ENCODE results near the gene SPSB2.
A peak's percentile ranks its signal among the peaks of the same experiment; 100 is the strongest.
"Not testable (repeated sequence)": the region's sequence is repeated elsewhere in the genome, so short reads cannot be mapped to it uniquely, and the experiment has no call there.

Gene SPSB2, protein sequence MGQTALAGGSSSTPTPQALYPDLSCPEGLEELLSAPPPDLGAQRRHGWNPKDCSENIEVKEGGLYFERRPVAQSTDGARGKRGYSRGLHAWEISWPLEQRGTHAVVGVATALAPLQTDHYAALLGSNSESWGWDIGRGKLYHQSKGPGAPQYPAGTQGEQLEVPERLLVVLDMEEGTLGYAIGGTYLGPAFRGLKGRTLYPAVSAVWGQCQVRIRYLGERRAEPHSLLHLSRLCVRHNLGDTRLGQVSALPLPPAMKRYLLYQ

DNA sequence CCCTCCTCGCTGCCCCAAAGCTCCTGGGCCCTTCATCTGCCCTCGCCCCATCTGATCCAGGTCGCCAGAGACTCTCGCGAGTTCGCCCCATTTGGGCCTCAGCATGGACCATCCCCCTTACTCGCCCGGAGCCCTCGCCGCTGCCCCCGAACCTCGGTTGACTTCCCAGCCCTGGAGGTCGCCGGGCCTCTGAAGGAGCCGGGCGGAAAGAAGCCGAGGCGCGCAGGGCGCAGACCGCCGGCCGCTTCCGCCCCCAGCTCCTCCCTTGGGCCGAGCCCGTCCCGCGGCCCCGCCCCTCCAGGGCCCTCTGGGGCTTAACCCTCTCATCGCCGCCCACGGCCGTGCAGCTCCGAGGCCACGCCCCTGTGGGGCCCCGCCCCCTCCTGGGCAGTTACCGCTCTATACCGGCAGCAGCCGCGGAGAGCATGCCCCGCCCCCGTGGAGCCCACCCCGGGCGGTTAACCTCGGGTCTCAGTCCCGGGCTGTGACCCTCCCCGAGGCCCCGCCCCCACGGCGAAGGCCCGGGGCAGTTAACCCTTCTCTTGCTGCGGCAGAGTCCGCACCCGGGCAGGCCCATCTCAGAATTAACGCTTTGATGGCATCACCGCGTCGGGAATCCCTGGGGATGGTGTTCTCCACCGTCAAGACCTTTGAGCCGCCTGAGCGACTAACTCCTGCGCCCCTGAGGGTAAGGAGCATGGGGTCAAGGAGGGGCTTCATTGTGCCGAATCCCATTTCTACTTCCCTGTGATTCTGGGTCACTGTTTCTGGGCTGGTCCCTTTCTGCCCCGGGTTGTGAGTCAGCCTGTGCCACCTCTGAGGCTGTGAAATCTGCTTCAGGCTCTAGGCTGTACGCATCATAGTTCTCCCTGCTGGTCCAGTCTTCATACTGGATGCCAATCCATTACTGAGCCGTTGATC, at the start of gene SPSB2:
Gene SPSB2, minus strand, starts transcription at position 210 of the 921 bp plus-strand sequence. CDS start 402 bp downstream, outside the sequence.
- peak; percentile 99 for DNase-seq

DNA sequence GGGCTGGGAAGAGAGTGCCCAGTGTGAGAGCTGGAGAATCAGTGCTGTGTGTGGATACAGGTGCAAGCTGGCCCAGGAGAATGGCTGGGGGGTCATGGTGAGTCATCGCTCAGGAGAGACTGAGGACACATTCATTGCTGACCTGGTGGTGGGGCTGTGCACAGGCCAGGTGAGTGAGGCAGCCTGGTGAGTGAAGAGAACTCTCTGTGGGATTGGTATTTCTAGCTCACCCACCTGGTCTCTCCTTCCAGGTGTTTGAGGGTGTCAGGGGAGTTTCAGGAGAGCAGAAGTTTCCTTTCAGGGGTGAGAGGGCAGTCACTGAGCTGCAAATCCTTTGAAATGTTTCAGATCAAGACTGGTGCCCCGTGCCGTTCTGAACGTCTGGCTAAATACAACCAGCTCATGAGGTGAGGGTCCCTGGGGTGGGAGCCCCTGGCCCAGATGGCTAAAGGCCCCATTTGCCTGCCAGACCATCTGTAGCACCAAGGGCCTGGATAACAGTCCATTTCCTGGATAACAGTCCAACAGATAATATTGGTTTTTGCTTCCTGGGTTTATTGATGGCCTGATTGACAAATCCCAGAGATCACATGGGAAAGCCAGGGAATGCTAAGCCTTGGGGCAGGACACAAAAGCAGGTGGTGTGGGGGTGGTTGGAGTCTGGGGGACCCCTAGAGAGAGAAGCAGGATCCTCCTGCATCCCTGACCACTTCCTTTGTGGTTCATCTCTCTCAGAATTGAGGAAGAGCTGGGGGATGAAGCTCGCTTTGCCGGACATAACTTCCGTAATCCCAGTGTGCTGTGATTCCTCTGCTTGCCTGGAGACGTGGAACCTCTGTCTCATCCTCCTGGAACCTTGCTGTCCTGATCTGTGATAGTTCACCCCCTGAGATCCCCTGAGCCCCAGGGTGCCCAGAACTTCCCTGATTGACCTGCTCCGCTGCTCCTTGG, 49.2 kb upstream of the SPSB2 start:
- DNase-seq, result no peak

DNA sequence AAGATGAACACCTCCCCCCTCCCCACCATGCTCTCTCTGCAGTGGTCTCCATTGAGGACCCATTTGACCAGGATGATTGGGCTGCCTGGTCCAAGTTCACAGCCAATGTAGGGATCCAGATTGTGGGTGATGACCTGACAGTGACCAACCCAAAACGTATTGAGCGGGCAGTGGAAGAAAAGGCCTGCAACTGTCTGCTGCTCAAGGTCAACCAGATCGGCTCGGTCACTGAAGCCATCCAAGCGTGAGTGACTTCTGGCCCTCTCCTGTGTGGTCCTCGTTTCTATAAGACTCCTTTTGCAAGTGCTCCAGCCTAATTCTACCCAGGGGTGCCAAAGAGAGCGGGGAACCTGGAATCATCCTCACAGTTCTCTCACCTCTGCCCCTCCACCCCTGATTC, 48.4 kb upstream of the SPSB2 start:
- no peak for DNase-seq

DNA sequence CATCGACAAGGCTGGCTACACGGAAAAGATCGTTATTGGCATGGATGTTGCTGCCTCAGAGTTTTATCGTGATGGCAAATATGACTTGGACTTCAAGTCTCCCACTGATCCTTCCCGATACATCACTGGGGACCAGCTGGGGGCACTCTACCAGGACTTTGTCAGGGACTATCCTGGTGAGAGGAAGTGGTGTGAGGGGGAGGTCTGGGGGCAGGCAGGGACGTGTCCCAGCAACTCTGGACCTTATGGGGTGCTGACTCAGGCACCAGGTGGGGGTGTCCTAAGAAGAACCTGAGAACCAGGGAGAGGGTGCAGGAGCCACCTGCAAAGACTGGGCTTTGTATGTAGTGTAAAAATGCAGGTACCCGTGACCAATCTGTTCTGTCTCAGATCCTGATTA, 46.5 kb upstream of the SPSB2 start:
- no peak for DNase-seq

DNA sequence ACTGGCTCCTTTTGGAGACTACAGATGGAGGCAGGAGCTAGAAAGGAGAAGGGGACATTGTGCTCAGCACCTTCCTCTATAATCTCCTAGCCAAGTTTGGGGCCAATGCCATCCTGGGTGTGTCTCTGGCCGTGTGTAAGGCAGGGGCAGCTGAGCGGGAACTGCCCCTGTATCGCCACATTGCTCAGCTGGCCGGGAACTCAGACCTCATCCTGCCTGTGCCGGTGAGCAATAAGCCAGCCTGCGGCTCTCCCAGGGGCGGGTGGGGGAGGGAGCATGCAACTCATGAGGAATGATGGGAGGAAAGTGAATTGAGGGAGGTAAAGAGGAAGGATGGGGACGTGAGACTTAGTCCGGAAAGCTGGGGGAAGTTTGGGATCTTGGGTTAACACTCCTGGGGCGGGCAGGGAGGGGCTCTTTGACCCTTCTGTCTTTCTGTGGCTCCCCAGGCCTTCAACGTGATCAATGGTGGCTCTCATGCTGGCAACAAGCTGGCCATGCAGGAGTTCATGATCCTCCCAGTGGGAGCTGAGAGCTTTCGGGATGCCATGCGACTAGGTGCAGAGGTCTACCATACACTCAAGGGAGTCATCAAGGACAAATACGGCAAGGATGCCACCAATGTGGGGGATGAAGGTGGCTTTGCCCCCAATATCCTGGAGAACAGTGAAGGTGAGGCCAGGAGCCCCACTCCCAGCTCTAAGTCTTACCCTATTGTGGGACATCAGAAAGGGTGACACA, 44.6 kb upstream of the SPSB2 start:
- no peak for DNase-seq

DNA sequence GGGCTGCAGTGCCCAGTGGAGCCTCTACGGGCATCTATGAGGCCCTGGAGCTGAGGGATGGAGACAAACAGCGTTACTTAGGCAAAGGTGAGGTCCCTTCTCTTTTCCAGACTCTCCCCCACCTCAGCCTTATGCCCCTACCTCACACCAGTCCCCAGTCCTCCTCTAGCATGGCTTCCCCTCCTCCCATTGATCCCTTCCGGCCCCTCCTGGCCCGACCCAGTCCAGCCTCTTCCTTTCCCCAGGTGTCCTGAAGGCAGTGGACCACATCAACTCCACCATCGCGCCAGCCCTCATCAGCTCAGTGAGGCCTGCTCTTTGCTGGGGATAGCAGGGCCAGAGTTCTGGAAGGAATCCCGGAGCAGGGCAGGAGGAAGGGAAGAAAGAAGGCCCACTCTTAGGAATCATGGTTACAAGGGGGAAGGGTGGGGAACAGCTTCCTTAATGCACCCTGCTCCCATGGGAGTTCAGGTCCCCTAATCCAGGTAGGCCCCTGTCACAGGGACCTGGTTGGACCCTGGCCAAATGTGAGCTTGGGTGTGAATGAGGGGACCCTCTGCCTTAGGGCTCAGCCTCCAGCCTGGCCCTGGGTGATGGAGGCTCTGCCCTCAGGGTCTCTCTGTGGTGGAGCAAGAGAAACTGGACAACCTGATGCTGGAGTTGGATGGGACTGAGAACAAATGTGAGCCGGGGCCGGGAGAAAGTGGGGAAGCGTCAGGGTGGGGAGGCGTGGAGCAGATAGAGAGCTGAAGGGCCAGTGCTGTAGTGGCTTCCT, 43.5 kb upstream of the SPSB2 start:
- no peak for DNase-seq

DNA sequence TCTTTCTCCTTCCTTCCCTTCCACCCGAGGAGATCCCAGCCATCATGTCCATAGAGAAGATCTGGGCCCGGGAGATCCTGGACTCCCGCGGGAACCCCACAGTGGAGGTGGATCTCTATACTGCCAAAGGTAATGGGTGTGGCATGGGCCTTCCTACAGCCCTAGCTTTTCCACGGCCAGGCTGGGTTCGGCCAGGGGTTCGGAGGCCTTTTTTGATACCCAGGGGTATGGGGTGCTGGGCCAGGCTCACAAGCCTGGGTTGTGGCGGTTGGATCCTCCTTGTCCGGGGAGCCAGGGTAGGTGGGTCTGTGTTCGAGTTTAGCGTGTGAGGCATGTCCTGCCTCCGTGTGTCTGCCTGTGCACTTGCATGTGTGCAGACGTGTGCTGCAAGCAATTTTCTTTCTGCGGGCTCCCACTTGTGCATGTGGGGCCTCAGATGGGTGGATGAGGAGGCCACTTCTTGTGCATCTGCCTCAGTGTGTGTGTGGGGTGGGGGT, 42.7 kb upstream of the SPSB2 start:
- no peak for DNase-seq

DNA sequence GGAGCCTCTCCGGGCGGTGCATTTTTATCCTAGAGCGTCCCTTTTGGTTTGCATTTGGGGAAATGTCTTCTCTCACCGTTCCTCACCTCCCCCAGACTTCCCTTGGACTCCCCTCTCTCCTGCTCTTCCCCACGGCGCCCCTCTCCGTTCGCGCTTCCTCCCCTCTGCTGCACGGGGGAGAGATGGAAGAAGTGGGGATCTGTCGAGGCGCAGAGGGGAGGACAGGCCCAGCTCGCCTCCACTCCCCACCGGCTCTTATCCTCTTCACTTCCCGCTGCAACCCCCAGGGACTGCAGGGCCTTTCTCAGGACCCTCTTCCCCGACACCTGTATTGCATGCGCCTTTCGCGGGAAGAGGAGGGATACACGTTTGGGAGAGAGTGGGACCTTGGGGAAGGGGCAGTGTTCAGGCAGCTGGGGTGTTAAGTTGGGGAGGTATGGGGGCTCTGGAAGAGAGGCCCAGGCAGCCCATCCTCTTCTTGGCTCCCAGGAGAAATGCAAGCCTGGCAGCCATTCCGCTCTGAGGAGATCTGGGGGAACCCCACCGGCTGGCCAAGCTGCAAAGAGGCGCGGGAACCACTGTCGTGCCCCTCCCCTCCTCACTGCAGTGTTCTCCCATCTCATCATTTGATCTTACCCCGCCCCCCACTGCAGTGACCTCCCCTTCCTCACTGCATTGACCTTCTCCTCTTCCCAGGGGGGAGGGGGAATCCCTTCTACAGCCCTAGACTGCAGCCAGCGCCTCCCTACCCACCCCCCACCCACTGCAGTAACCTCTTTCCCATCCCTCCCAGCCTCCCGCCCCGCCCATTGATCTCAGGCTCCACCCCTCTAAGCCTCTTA, 42.1 kb upstream of the SPSB2 start:
- DNase-seq, result no peak

DNA sequence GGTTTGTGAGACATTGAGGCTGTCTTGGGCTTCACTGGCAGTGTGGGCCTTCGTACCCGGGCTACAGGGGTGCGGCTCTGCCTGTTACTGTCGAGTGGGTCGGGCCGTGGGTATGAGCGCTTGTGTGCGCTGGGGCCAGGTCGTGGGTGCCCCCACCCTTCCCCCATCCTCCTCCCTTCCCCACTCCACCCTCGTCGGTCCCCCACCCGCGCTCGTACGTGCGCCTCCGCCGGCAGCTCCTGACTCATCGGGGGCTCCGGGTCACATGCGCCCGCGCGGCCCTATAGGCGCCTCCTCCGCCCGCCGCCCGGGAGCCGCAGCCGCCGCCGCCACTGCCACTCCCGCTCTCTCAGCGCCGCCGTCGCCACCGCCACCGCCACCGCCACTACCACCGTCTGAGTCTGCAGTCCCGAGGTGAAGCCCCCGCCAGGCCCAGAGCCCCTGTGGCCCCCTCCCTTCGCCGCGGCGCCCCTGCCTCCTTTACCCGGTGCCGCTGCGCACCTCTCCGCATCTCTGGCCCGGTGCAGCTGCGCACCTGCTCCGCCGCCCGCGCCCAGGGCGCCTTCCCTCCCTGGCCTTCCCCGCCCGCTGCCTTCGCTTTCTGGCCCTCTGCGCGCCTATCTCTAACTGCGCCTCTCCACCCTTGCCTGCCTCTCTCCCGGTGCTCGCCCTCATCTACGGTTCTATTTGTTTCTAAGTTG, 41.3 kb upstream of the SPSB2 start, which contains the start of gene ENO2:
Gene ENO2, plus strand, starts transcription at position 335 of the 701 bp plus-strand sequence. CDS start 1,253 bp downstream, outside the sequence.
- DNase-seq, result peak; percentile 49

DNA sequence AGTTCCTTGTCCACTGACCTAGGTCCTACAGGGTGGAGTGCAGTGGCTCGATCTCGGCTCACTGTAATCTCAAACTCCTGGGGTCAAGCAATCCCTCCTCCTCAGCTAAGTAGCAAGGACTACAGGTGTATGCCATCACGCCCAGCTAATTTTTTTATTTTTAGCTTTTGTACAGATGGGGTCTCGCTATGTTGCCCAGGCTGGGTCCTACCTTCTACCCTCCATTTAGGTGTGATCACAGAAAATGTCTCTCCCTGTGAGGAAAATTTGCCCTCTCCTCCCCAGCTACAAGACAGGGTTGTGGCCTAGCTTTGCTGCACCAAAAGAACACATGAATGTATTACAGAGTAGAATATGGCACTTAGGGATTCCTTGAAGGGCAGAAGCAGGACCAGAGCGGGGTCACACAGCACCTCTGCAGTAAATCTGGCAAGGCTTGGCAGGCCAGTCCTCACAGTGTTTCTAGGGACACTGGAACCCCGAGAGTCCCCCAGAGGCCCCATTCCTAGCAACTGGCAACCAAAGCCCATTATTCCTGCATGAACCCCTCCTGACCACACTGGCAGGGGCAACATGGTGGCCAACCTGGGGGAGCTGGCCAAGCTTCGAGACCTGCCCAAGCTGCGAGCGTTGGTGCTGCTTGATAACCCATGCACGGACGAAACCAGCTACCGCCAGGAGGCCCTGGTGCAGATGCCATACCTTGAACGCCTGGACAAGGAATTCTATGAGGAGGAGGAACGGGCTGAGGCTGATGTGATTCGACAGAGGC, 39.2 kb upstream of the SPSB2 start:
- DNase-seq, result no peak

DNA sequence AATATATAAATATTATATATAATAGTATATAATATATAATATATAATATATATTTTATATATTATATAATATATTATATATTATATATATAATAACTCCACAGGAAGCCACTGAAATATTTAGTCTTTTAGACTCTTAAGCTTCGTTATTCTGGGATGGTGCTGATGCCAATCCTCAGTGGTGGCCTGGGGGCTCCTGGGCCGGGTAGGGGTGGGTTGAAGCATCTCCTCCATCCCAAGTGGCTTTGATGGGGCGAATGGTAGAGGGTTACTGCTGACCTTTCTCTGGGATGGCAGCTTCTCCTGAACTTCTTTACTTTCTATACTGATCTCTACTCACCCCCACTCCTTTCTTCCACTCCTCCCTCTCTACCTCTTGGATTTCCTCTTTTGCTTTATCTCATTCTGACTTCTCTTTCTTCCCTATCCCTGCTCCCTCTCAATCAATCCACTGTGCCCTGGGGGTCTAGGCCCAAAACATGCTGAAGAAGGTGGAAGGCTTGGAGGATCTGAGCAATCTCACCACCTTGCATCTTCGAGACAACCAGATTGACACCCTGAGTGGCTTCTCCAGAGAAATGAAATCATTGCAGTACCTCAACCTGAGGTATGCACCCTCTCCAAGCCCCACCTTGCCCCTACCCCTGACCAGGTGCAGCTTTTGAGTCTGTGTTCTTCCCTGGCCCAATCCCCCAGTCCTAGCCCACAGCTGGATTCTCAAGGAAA, 36.5 kb upstream of the SPSB2 start:
- no peak for DNase-seq

DNA sequence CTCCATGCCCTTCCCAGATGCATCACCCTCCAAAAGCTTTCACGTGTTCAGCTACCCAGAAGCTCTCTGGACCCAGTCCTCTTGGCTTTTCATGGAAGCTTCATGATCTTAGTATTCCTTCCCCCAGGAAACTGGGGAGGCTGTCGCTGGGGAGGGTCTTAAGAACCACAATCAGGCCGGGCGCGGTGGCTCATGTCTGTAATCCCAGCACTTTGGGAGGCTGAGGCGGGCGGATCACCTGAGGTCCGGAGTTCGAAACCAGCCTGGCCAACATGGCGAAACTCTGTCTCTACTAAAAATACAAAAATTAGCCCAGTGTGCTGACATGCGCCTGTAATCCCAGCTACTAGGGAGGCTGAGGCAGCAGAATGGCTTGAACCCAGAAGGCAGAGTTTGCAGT, 35.0 kb upstream of the SPSB2 start:
- not testable (repeated sequence) for DNase-seq

DNA sequence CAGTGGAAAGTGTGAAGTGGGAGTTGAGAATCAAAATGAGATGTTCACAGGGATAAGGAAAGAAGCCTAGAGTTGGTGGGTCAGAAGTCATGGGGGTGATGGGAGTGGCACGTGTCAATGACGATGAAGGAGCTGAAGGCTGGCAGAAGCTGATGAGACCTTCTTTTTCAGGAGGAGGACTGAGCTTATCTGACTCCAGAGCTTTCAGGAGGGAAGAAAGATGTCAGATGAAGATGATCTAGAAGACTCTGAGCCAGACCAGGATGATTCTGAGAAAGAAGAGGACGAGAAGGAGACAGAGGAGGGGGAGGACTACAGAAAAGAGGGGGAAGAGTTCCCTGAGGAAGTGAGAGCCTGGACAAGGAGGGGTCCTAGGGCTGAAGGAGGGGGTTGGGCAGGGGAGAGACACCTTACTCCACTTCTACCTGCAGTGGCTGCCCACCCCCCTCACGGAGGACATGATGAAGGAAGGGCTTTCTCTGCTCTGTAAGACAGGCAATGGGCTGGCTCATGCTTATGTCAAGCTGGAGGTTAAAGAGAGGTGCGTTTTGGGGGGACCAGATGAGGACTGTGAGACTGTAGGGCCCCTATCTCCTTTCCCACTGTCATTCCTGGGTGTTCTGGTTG, 32.4 kb upstream of the SPSB2 start:
- DNase-seq, result no peak

DNA sequence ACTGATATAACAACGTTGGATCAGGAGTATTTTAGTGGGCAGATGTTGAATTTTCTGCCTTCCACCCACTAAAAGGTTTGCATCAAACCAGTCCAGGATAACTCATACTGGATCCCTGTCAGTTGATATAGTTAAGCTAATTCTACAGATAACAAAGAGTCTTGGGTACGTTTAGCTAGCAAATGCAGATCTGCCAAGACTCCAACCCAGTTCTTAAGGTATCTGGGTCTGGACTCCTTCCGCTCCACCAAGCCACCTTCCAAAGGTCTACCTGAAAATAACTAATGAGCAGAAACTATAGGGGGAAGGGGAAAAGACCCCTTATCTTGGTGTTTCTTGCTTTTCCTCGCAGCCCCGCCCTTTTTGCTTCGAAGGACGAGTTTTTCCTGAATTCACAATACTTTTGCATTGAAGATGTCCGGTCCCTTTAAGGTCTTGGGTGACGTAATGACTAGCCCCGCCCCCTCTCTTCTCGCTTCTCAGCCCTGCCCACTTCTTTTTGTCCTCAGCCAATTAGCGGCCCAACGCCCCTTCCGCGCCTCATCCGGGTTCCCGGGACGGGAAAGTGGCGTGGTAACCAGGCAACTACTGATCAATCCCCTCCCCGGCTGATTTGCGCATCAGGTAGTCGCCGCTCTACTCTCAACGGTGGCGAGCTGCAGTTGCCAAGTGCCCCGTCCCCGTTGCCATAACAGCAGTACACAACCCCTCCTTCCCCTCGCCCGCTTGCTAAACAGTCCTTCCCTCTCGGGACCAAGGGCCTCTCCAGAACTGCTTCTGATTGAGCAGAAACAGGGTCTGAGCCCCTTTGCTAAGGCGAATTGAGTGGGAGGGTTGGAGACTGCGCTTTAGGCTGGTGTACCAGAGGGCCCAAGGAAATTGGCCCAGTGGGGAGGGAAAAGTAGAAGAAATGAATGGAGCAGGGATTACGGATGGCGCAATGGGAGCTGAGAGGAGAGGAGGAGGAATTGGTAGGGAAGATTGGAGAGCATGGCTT, 31.5 kb upstream of the SPSB2 start, which contains the start of gene LRRC23:
Gene LRRC23, plus strand, starts transcription at position 543 of the 997 bp plus-strand sequence. CDS start 812 bp downstream, outside the sequence.
- DNase-seq, result peak; percentile 98

DNA sequence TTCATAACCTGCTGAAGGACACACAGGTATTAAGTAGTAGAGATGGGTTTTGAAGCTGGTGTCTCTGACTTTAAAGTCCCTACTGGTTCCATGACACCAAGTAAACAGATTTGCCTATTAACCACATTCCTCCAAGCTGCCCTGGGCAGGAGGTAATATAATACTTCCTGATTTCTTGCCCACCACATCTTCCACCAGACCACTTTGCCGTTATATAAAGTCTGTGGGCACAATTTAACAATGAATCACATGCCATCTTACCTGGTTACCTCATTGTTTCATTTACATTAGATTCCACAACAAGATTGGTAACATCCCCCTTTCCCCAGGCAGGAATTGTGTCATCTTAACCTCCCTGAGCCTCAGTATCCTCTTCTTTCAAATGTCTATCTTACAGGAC, 30.6 kb upstream of the SPSB2 start:
- no peak for DNase-seq

DNA sequence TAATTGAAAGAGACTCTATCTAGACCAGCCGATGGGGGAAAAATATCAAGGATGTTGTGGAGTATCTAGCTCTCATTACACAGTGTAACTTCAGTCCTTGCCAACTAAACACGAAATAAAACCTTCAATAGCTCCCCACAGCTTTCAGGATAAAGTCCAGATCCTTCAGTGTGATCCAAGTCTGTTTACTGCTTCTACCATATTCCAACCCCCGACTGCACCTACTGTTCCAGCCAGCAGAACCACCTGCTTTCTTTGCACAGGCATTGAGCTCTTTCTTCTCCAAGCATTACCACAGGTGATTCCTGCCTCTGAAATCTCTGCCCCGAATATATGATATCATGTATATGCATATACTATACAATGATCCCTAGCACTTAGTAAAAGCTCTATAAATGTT, 29.3 kb upstream of the SPSB2 start:
- DNase-seq, result no peak
